ENCODE measurements around the gene BBS9.

BBS9 gene

GRCh38 chr7:33628894-33629293, 499.5 kb downstream of the BBS9 start:
- Histone ChIP-seq H2AFZ (ENCODE audit: low read depth, low read length, severe bottlenecking) (no peak overlapping the region), H3K4me2 (ENCODE audit: low read depth, low read length, poor library complexity, severe bottlenecking) (no peak overlapping the region), H3K27ac (ENCODE audit: low read depth, low read length) (no peak overlapping the region), H3K27me3 (ENCODE audit: low read length) (no peaks in the 10 kb centered on the region), H3K9ac (ENCODE audit: low read length) (no peak overlapping the region), H3K79me2 (ENCODE audit: insufficient read depth, low read length) (no peaks in the 10 kb centered on the region), H3K4me3 (ENCODE audit: insufficient read depth, low read length, poor library complexity, severe bottlenecking) (no peak overlapping the region), H4K20me1 (ENCODE audit: low read depth, low read length) (no peaks in the 10 kb centered on the region), H3K36me3 (ENCODE audit: low read length) (no peaks in the 10 kb centered on the region), H3K9me2 (replicated peaks; ENCODE audit: insufficient read depth, low read length) (no peaks in the 10 kb centered on the region), H3F3A (ENCODE audit: insufficient read depth) (no peaks in the 10 kb centered on the region), H3K9me3 (ENCODE audit: insufficient read depth, low read length) (no peaks in the 10 kb centered on the region)
- TF ChIP-seq CTCF (IDR thresholded peaks at IDR 0.05; ENCODE audit: insufficient read depth, low read length, poor library complexity, severe bottlenecking) (no peak), EZH2phosphoT487 (conservative IDR thresholded peaks at IDR 0.05; ENCODE audit: low read length) (no peak)

GRCh38 chr7:33630359-33630758, 501.0 kb downstream of the BBS9 start:
- H3K9me2 ChIP-seq (replicated peaks; ENCODE audit: insufficient read depth, low read length), result no peaks in the 10 kb centered on the region
- no peak overlapping the region for H2AFZ ChIP-seq (ENCODE audit: low read depth, low read length, severe bottlenecking)
- H3K79me2 ChIP-seq (ENCODE audit: insufficient read depth, low read length), result no peaks in the 10 kb centered on the region
- no peaks in the 10 kb centered on the region for H4K20me1 ChIP-seq (ENCODE audit: low read depth, low read length)
- H3K9me3 ChIP-seq (ENCODE audit: insufficient read depth, low read length), result no peaks in the 10 kb centered on the region
- no peak overlapping the region for H3K27ac ChIP-seq (ENCODE audit: low read depth, low read length)
- H3K4me3 ChIP-seq (ENCODE audit: insufficient read depth, low read length, poor library complexity, severe bottlenecking), result no peak overlapping the region
- H3K9ac ChIP-seq (ENCODE audit: low read length), result no peak overlapping the region
- no peaks in the 10 kb centered on the region for H3K27me3 ChIP-seq (ENCODE audit: low read length)
- no peak overlapping the region for H3K4me2 ChIP-seq (ENCODE audit: low read depth, low read length, poor library complexity, severe bottlenecking)
- H3K36me3 ChIP-seq (ENCODE audit: low read length), result no peaks in the 10 kb centered on the region
- no peaks in the 10 kb centered on the region for H3F3A ChIP-seq (ENCODE audit: insufficient read depth)
- TF ChIP-seq EZH2phosphoT487 (conservative IDR thresholded peaks at IDR 0.05; ENCODE audit: low read length) (no peak), CTCF (IDR thresholded peaks at IDR 0.05; ENCODE audit: insufficient read depth, low read length, poor library complexity, severe bottlenecking) (no peak)

- H3K79me2 ChIP-seq (ENCODE audit: insufficient read depth, low read length), result no peaks in the 10 kb centered on the region
- no peak overlapping the region for H3K4me2 ChIP-seq (ENCODE audit: low read depth, low read length, poor library complexity, severe bottlenecking)
- no peak overlapping the region for H3K9ac ChIP-seq (ENCODE audit: low read length)
- no peaks in the 10 kb centered on the region for H3F3A ChIP-seq (ENCODE audit: insufficient read depth)
- H2AFZ ChIP-seq (ENCODE audit: low read depth, low read length, severe bottlenecking), result no peak overlapping the region
- no peaks in the 10 kb centered on the region for H3K9me3 ChIP-seq (ENCODE audit: insufficient read depth, low read length)
- TF ChIP-seq CTCF (IDR thresholded peaks at IDR 0.05; ENCODE audit: insufficient read depth, low read length, poor library complexity, severe bottlenecking) (no peak), EZH2phosphoT487 (conservative IDR thresholded peaks at IDR 0.05; ENCODE audit: low read length) (no peak)
- H4K20me1 ChIP-seq (ENCODE audit: low read depth, low read length), result no peaks in the 10 kb centered on the region
- H3K4me3 ChIP-seq (ENCODE audit: insufficient read depth, low read length, poor library complexity, severe bottlenecking), result no peak overlapping the region
- no peak overlapping the region for H3K27ac ChIP-seq (ENCODE audit: low read depth, low read length)
- H3K36me3 ChIP-seq (ENCODE audit: low read length), result no peaks in the 10 kb centered on the region
- no peaks in the 10 kb centered on the region for H3K27me3 ChIP-seq (ENCODE audit: low read length)
- H3K9me2 ChIP-seq (replicated peaks; ENCODE audit: insufficient read depth, low read length), result no peaks in the 10 kb centered on the region
Measured at GRCh38 chr7:33632322-33632721, 503.0 kb downstream of the BBS9 start.

Data from SU-DHL-6 (cell line).